ENCODE results near the gene CCDC71.

DNA sequence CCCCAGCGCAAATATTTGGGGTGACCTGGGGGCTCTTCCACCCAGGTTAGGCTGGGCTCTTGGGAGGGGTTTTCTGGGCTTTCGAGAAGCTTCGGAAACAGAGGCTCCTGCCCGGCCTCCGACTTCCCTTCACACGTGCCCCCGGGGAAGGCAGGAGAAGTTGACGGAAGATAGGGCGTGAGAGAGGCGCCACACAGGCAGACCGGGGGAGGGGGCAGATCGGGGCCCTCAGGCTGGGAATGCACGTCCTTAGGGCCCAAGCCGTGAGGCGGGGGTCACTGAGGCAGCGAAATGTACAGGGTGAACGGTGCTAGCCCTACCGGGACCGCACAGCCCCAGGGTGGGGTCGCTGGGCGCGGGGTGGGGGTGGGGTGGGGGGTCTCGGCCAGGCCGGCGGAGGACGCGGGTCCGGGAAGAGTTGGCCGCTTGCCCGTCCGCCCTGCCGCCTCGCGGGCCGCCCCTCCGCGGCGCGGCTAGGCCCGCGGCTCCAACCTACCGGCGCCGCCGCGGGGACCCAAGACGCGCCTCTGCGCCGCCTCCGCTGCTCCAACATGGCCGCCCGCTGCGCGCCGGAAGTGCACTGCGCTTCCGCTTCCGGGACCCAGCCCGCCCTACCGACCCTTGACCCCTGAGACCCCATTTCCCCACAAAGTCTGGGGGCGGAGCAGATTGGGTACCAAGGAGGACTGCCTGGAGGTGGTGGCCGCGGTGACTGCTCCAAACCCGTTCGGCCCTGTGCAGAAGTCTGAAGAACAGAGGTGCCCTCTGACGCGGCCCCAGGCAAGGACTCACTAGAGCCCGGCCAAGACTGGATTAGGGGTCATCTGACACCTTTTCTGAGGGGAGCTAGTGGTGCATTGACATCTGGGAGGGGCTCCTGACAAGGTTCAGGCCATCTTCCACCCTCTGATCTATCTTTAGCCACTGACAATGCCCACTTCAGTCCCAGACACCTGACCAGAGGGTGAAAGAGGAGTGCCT is at the start of gene CCDC71:
- TF ChIP-seq, protein P1, sequence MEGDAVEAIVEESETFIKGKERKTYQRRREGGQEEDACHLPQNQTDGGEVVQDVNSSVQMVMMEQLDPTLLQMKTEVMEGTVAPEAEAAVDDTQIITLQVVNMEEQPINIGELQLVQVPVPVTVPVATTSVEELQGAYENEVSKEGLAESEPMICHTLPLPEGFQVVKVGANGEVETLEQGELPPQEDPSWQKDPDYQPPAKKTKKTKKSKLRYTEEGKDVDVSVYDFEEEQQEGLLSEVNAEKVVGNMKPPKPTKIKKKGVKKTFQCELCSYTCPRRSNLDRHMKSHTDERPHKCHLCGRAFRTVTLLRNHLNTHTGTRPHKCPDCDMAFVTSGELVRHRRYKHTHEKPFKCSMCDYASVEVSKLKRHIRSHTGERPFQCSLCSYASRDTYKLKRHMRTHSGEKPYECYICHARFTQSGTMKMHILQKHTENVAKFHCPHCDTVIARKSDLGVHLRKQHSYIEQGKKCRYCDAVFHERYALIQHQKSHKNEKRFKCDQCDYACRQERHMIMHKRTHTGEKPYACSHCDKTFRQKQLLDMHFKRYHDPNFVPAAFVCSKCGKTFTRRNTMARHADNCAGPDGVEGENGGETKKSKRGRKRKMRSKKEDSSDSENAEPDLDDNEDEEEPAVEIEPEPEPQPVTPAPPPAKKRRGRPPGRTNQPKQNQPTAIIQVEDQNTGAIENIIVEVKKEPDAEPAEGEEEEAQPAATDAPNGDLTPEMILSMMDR (IDR thresholded peaks at IDR 0.05; ENCODE audit: insufficient read depth, low read length) = no peak
- no peak for TF ChIP-seq REST (IDR thresholded peaks at IDR 0.05; ENCODE audit: insufficient replicate concordance, low read depth)
- no peak; the same call in 1 of the 2 replicates for TF ChIP-seq POLR2AphosphoS5 (IDR thresholded peaks at IDR 0.05; ENCODE audit: low read depth)
- TF ChIP-seq GABPA (IDR thresholded peaks at IDR 0.05; ENCODE audit: low read depth) = peak; percentile 96
- TF ChIP-seq SPI1 (IDR thresholded peaks at IDR 0.05; ENCODE audit: borderline replicate concordance, low read depth) = peak; percentile 22; the same call in 1 of the 2 replicates

Measured in HL-60 (cell line).